Stimulated activated naive CD8-positive, alpha-beta T cell treated with anti-CD3 and anti-CD28 coated beads, Interleukin-15, Interleukin-2, amounts not matched to agents 100 ng/mL and 50 ng/mL, for 24 hours (primary cell): Measurements from ENCODE around the gene PLEKHM3.

Experiments used
- H3K27ac Mint-ChIP-seq: one replicate; pipeline ENCODE4 v1.8.0; 2021; ENCODE audit warnings: mild to moderate bottlenecking, mixed read lengths
- H3K27me3 Mint-ChIP-seq: one replicate; pipeline ENCODE4 v1.8.0; 2021; ENCODE audit warnings: mixed read lengths
- H3K36me3 Mint-ChIP-seq: one replicate; pipeline ENCODE4 v1.8.0; 2021; ENCODE audit warnings: low read depth, mixed read lengths
- H3K4me1 Mint-ChIP-seq: one replicate; pipeline ENCODE4 v1.8.0; 2021; ENCODE audit warnings: low read depth, mixed read lengths
- H3K4me3 Mint-ChIP-seq: one replicate; pipeline ENCODE4 v1.8.0; 2021; ENCODE audit warnings: mild to moderate bottlenecking, mixed read lengths
- H3K9me3 Mint-ChIP-seq: one replicate; pipeline ENCODE4 v1.8.0; 2021; ENCODE audit warnings: mixed read lengths

Gene PLEKHM3

DNA sequence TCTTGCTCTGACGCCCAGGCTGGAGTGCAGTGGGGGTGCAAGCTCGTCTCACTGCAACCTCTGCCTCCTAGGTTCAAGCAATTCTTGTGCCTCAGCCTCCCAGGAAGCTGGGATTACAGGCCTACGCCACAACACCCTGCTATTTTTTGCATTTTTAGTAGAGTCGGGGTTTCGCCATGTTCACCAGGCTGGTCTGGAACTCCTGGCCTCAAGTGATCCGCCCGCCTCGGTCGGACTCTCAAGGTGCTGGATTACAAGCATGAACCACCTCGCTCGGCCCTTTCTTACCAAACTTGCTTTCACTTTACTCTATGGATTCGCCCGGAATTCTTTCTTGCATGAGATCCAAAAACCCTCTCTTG, 252.5 kb downstream of the PLEKHM3 start:
- H3K4me3 Mint-ChIP-seq, result no peak overlapping the region
- peaks cover 11% of the 10 kb centered on the region for H3K27me3 Mint-ChIP-seq
- peaks cover 22% of the 10 kb centered on the region for H3K4me1 Mint-ChIP-seq
- no peak overlapping the region for H3K27ac Mint-ChIP-seq
- no peaks in the 10 kb centered on the region for H3K36me3 Mint-ChIP-seq
- no peaks in the 10 kb centered on the region for H3K9me3 Mint-ChIP-seq

DNA sequence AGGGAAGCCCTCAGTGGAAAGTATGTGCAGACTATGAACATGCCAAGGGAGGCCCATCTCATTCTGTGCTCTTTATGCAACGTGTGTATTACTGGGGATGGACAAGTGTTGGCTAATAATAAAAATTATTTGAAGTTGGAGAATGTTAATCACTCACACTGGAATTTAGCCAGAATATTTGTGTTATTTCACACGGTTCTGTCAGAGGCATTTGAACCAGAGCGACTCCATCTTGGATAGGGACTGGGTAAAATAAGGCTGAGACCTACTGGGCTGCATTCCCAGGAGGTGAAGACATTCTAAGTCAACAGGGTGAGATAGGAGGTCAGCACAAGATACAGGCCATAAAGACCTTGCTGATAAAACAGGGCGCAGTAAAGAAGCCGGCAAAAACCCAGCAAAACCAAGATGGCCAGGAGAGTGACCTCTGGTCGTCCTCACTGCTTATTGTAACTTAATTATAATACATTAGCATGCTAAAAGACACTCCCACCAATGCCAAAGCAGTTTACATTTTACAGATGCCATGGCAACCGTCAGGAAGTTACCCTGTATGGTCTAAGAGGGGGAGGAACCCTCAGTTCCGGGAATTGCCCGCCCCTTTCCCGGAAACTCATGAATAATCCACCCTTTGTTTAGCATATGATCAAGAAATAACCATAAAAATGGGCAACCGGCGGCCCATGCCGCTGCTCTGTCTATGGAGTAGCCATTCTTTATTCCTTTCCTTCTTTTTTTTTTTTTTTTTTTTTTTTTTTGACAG, 253.1 kb downstream of the PLEKHM3 start:
- no peaks in the 10 kb centered on the region for H3K9me3 Mint-ChIP-seq
- H3K36me3 Mint-ChIP-seq, result no peaks in the 10 kb centered on the region
- H3K4me3 Mint-ChIP-seq, result no peak overlapping the region
- peaks cover 16% of the 10 kb centered on the region for H3K27me3 Mint-ChIP-seq
- no peak overlapping the region for H3K27ac Mint-ChIP-seq
- peaks cover 28% of the 10 kb centered on the region for H3K4me1 Mint-ChIP-seq

GRCh38 chr2:207771421-207771820, 253.9 kb downstream of the PLEKHM3 start:
- H3K4me3 Mint-ChIP-seq, result peak overlapping the region; percentile 87

More at GRCh38 chr2:207771421-207771820, 253.9 kb downstream of the PLEKHM3 start:
- Mint-ChIP-seq H3K4me1 (peaks cover 33% of the 10 kb centered on the region), H3K27me3 (peaks cover 23% of the 10 kb centered on the region), H3K9me3 (no peaks in the 10 kb centered on the region), H3K36me3 (no peaks in the 10 kb centered on the region), H3K27ac (no peak overlapping the region)
